ENCODE data around the gene HOXB9.

The HOXB9 gene

GRCh38 chr17:48629411-48629759 is 3.2 kb upstream of the HOXB9 start:
- Histone ChIP-seq H3K79me1 (replicated peaks; ENCODE audit: low read length, poor library complexity, severe bottlenecking) (no peaks in the 10 kb centered on the region), H3K18ac (ENCODE audit: low read depth in 1 of 2, low read length in 2 of 2) (no peak overlapping the region), H2BK12ac (ENCODE audit: low read length in 2 of 2) (no peak overlapping the region), H3K9me3 (ENCODE audit: control insufficient read depth, low read length) (peaks cover 6% of the 10 kb centered on the region), H3K27me3 (ENCODE audit: control insufficient read depth in 1 of 2, insufficient read depth in 1 of 2, low read length in 2 of 2) (peaks cover 95 to 98% of the 10 kb centered on the region in 2 experiments), H3K4me3 (ENCODE audit: insufficient read depth in 1 of 2, low read depth in 1 of 2, low read length in 2 of 2) (no peak overlapping the region), H3K36me3 (ENCODE audit: control insufficient read depth in 1 of 2, insufficient read depth in 2 of 2, low read depth in 1 of 2, low read length in 2 of 2) (no peaks in the 10 kb centered on the region), H3K23ac (ENCODE audit: low read length in 2 of 2) (no peak overlapping the region), H2AK5ac (ENCODE audit: low read length, severe bottlenecking) (no peak overlapping the region), H2AFZ (ENCODE audit: low read depth, low read length) (no peak overlapping the region), H3K4ac (ENCODE audit: low read depth in 1 of 2, low read length in 2 of 2) (no peak overlapping the region), H3K4me2 (ENCODE audit: low read length, poor library complexity, severe bottlenecking) (no peak overlapping the region), H3K9ac (ENCODE audit: low read length) (no peak overlapping the region), H2BK15ac (ENCODE audit: low read depth, poor library complexity, severe bottlenecking) (no peak overlapping the region), H4K8ac (ENCODE audit: low read length) (no peak overlapping the region), H3K4me1 (ENCODE audit: control insufficient read depth, insufficient read depth, low read depth, low read length) (peaks cover 27% of the 10 kb centered on the region), H3K27ac (ENCODE audit: low read length, poor library complexity, severe bottlenecking) (no peak overlapping the region), H3K14ac (ENCODE audit: low read length in 2 of 2) (no peak overlapping the region), H2BK120ac (ENCODE audit: low read depth, low read length) (no peak overlapping the region), H2BK5ac (ENCODE audit: low read depth, low read length, poor library complexity, severe bottlenecking) (no peak overlapping the region), H4K91ac (ENCODE audit: low read length) (no peak overlapping the region)
- 55% methylated on average over 5 of the region's 5 CpGs for WGBS
- no peak for DNase-seq

GRCh38 chr17:48628649-48629410 is 2.7 kb upstream of the HOXB9 start:
- Histone ChIP-seq H3K79me1 (replicated peaks; ENCODE audit: low read length, poor library complexity, severe bottlenecking) (no peaks in the 10 kb centered on the region), H3K9me3 (ENCODE audit: control insufficient read depth, low read length) (peaks cover 6% of the 10 kb centered on the region), H2BK12ac (ENCODE audit: low read length in 2 of 2) (no peak overlapping the region), H2BK15ac (ENCODE audit: low read depth, poor library complexity, severe bottlenecking) (no peak overlapping the region), H4K91ac (ENCODE audit: low read length) (no peak overlapping the region), H3K4me1 (ENCODE audit: control insufficient read depth, insufficient read depth, low read depth, low read length) (peaks cover 26% of the 10 kb centered on the region), H4K8ac (ENCODE audit: low read length) (no peak overlapping the region), H3K36me3 (ENCODE audit: control insufficient read depth in 1 of 2, insufficient read depth in 2 of 2, low read depth in 1 of 2, low read length in 2 of 2) (no peaks in the 10 kb centered on the region), H3K4me3 (ENCODE audit: insufficient read depth in 1 of 2, low read depth in 1 of 2, low read length in 2 of 2) (no peak overlapping the region), H3K18ac (ENCODE audit: low read depth in 1 of 2, low read length in 2 of 2) (peak overlapping the region in 1 of 2 experiments; percentile 8), H3K9ac (ENCODE audit: low read length) (no peak overlapping the region), H3K27ac (ENCODE audit: low read length, poor library complexity, severe bottlenecking) (no peak overlapping the region), H3K4ac (ENCODE audit: low read depth in 1 of 2, low read length in 2 of 2) (no peak overlapping the region), H3K23ac (ENCODE audit: low read length in 2 of 2) (no peak overlapping the region), H2AFZ (ENCODE audit: low read depth, low read length) (no peak overlapping the region), H2AK5ac (ENCODE audit: low read length, severe bottlenecking) (no peak overlapping the region), H2BK120ac (ENCODE audit: low read depth, low read length) (no peak overlapping the region), H2BK5ac (ENCODE audit: low read depth, low read length, poor library complexity, severe bottlenecking) (no peak overlapping the region), H3K27me3 (ENCODE audit: control insufficient read depth in 1 of 2, insufficient read depth in 1 of 2, low read length in 2 of 2) (peaks cover 95 to 98% of the 10 kb centered on the region in 2 experiments), H3K4me2 (ENCODE audit: low read length, poor library complexity, severe bottlenecking) (no peak overlapping the region), H3K14ac (ENCODE audit: low read length in 2 of 2) (no peak overlapping the region)
- no peak for DNase-seq
- WGBS = 53% methylated on average over 5 of the region's 5 CpGs

- H2BK120ac ChIP-seq (ENCODE audit: low read depth, low read length) = peak overlapping the region; percentile 19
- no peaks in the 10 kb centered on the region for H3K79me1 ChIP-seq (replicated peaks; ENCODE audit: low read length, poor library complexity, severe bottlenecking)
- peak overlapping the region in 1 of 2 experiments; percentile 66 for H3K4ac ChIP-seq (ENCODE audit: low read depth in 1 of 2, low read length in 2 of 2)
- peaks cover 21% of the 10 kb centered on the region for H3K4me1 ChIP-seq (ENCODE audit: control insufficient read depth, insufficient read depth, low read depth, low read length)
- no peak overlapping the region for H3K27ac ChIP-seq (ENCODE audit: low read length, poor library complexity, severe bottlenecking)
- peak overlapping the region; percentile 53 for H4K8ac ChIP-seq (ENCODE audit: low read length)
- no peaks in the 10 kb centered on the region for H3K36me3 ChIP-seq (ENCODE audit: control insufficient read depth in 1 of 2, insufficient read depth in 2 of 2, low read depth in 1 of 2, low read length in 2 of 2)
- H3K14ac ChIP-seq (ENCODE audit: low read length in 2 of 2) = no peak overlapping the region
- no peak overlapping the region for H2BK12ac ChIP-seq (ENCODE audit: low read length in 2 of 2)
- peak overlapping the region in 1 of 2 experiments; percentile 19 for H3K18ac ChIP-seq (ENCODE audit: low read depth in 1 of 2, low read length in 2 of 2)
- no peak for DNase-seq
- H2BK15ac ChIP-seq (ENCODE audit: low read depth, poor library complexity, severe bottlenecking) = peak overlapping the region; percentile 26
- H2AFZ ChIP-seq (ENCODE audit: low read depth, low read length) = no peak overlapping the region
- no peak overlapping the region for H3K4me3 ChIP-seq (ENCODE audit: insufficient read depth in 1 of 2, low read depth in 1 of 2, low read length in 2 of 2)
- H3K4me2 ChIP-seq (ENCODE audit: low read length, poor library complexity, severe bottlenecking) = no peak overlapping the region
- H3K23ac ChIP-seq (ENCODE audit: low read length in 2 of 2) = no peak overlapping the region
- peaks cover 6% of the 10 kb centered on the region for H3K9me3 ChIP-seq (ENCODE audit: control insufficient read depth, low read length)
- 45% methylated on average over 27 of the region's 27 CpGs for WGBS
- no peak overlapping the region for H4K91ac ChIP-seq (ENCODE audit: low read length)
- peaks cover 95 to 98% of the 10 kb centered on the region in 2 experiments for H3K27me3 ChIP-seq (ENCODE audit: control insufficient read depth in 1 of 2, insufficient read depth in 1 of 2, low read length in 2 of 2)
- no peak overlapping the region for H2AK5ac ChIP-seq (ENCODE audit: low read length, severe bottlenecking)
- no peak overlapping the region for H2BK5ac ChIP-seq (ENCODE audit: low read depth, low read length, poor library complexity, severe bottlenecking)
- no peak overlapping the region for H3K9ac ChIP-seq (ENCODE audit: low read length)
Observed at GRCh38 chr17:48627623-48628521, 1.7 kb upstream of the HOXB9 start.

DNA sequence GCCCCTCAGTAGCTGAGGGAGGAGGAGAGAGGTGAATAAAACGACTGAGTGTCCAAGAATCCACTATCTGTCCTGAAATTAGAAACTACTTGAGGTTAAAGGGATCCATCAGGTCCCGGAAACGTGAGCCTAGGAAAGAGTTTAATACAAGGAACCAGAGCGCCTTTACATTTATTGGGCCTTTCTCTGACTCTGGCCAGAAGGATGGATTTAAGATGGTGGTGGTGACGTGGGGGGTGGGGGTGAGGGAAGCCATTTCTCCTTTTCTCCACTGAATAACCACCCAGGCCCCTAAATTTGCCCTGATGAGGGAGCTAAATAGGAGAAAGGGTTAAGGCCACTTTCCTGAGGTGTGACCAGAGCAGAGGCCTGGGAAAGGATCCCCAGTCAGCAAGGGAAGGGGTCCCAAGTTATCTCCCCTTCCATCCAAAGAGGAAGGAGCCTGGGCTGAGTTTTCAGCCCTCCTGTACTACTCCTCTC is 1.0 kb upstream of the HOXB9 start:
- Histone ChIP-seq H3K36me3 (ENCODE audit: control insufficient read depth in 1 of 2, insufficient read depth in 2 of 2, low read depth in 1 of 2, low read length in 2 of 2) (no peaks in the 10 kb centered on the region), H3K14ac (ENCODE audit: low read length in 2 of 2) (no peak overlapping the region), H3K4ac (ENCODE audit: low read depth in 1 of 2, low read length in 2 of 2) (peak overlapping the region; percentile 66 to 76), H2AFZ (ENCODE audit: low read depth, low read length) (no peak overlapping the region), H3K4me2 (ENCODE audit: low read length, poor library complexity, severe bottlenecking) (no peak overlapping the region), H4K8ac (ENCODE audit: low read length) (no peak overlapping the region), H2BK15ac (ENCODE audit: low read depth, poor library complexity, severe bottlenecking) (peak overlapping the region; percentile 26), H3K18ac (ENCODE audit: low read depth in 1 of 2, low read length in 2 of 2) (peak overlapping the region; percentile 23 to 68), H3K23ac (ENCODE audit: low read length in 2 of 2) (no peak overlapping the region), H3K4me1 (ENCODE audit: control insufficient read depth, insufficient read depth, low read depth, low read length) (peaks cover 21% of the 10 kb centered on the region), H3K27me3 (ENCODE audit: control insufficient read depth in 1 of 2, insufficient read depth in 1 of 2, low read length in 2 of 2) (peaks cover 95 to 98% of the 10 kb centered on the region in 2 experiments), H3K9ac (ENCODE audit: low read length) (no peak overlapping the region), H2BK5ac (ENCODE audit: low read depth, low read length, poor library complexity, severe bottlenecking) (no peak overlapping the region), H4K91ac (ENCODE audit: low read length) (no peak overlapping the region), H3K9me3 (ENCODE audit: control insufficient read depth, low read length) (peaks cover 6% of the 10 kb centered on the region), H3K79me1 (replicated peaks; ENCODE audit: low read length, poor library complexity, severe bottlenecking) (no peaks in the 10 kb centered on the region), H2BK120ac (ENCODE audit: low read depth, low read length) (peak overlapping the region; percentile 29), H3K27ac (ENCODE audit: low read length, poor library complexity, severe bottlenecking) (no peak overlapping the region), H2BK12ac (ENCODE audit: low read length in 2 of 2) (peak overlapping the region in 1 of 2 experiments; percentile 11), H3K4me3 (ENCODE audit: insufficient read depth in 1 of 2, low read depth in 1 of 2, low read length in 2 of 2) (no peak overlapping the region), H2AK5ac (ENCODE audit: low read length, severe bottlenecking) (no peak overlapping the region)
- no peak for DNase-seq
- WGBS = 27% methylated on average over 4 of the region's 5 CpGs

Data from mesenchymal stem cell (in vitro differentiated cells and primary cell).